AG04450 (cell line): ENCODE results near the gene NKG7. TPM values are rescaled to one million over a fixed set of nuclear protein-coding genes. Genes with fewer than 3 reads are reported as not detected.

ENCODE experiments used
- CTCF ChIA-PET: fragments of 300-600, 350-600 bp; formaldehyde crosslinking; extraction: SDS; loops from one replicate; lab custom pipeline; 2022; ENCODE audit warnings: antibody characterized with exemption, inconsistent platforms; lab: Charles Lee
- POLR2A ChIA-PET: fragments of 350-600 bp; formaldehyde crosslinking; extraction: SDS; loops from one replicate; lab custom pipeline; 2021; ENCODE audit warnings: antibody characterized with exemption, inconsistent platforms; lab: Yijun Ruan, JAX
- DNase-seq: peaks from one replicate; pipeline ENCODE4 v3.0.0-alpha.2; 2011; ENCODE audit warnings: low read depth, low spot score
- H3K27ac ChIP-seq: one replicate; pipeline ENCODE4 v1.5.1; 2012; ENCODE audit warnings: low read depth, low read length, control low read depth
- H3K27me3 ChIP-seq: one replicate; pipeline ENCODE4 v1.6.0; 2012; ENCODE audit warnings: low read length; ENCODE audit not compliant: control insufficient read depth, insufficient read depth
- H3K4me3 ChIP-seq: 2 replicates; pipeline ENCODE4 v1.5.1; 2011; ENCODE audit warnings: mild to moderate bottlenecking, low read depth, low read length, control low read depth
- H3K9me3 ChIP-seq: 2 replicates; pipeline ENCODE4 v1.5.1; 2012; ENCODE audit warnings: low read length; ENCODE audit not compliant: control insufficient read depth, insufficient read depth
- CTCF ChIP-seq: IDR thresholded peaks from 2 replicates; pipeline ENCODE4 v1.5.1; 2011; ENCODE audit warnings: low read depth, low read length, control low read depth, inconsistent platforms
- polyA plus RNA-seq: library from polyadenylated mRNA; depleted of rRNA; stranded (reverse); fragments of >200 nt; gene quantifications from 2 replicates; pipeline ENCODE4 v1.2.3, GENCODE V29; 2011

NKG7 gene
- polyA plus RNA-seq, 1 experiment: not detected

- ChIA-PET CTCF (interaction anchor here (0.6 to 1.1 kb wide), 10 partner anchors 12 to 342 kb away, joined by 3 to 11 read pairs (median 4); no protein-coding TSS in a partner anchor), POLR2A (no interaction called here)
- DNase-seq: no peak
- Histone ChIP-seq H3K4me3 (no peak overlapping the region), H3K27me3 (no peaks in the 10 kb centered on the region), H3K27ac (no peak overlapping the region), H3K9me3 (peaks cover 7% of the 10 kb centered on the region; the same call in 1 of the 2 replicates)
- TF ChIP-seq CTCF: no peak
These were observed 34.4 kb downstream of the NKG7 start for GRCh38 chr19:51337861-51338562.

GRCh38 chr19:51337141-51337860 lies 35.2 kb downstream of the NKG7 start:
- no peak for DNase-seq
- Histone ChIP-seq H3K27me3 (no peaks in the 10 kb centered on the region), H3K9me3 (peaks cover 7% of the 10 kb centered on the region; the same call in 1 of the 2 replicates), H3K27ac (no peak overlapping the region), H3K4me3 (no peak overlapping the region)
- POLR2A ChIA-PET: no interaction called here
- TF ChIP-seq CTCF: no peak
- CTCF ChIA-PET: interaction anchor here (0.6 to 1.2 kb wide), 6 partner anchors 22 to 320 kb away, joined by 3 to 11 read pairs (median 4); no protein-coding TSS in a partner anchor

GRCh38 chr19:51333836-51334460 lies 38.5 kb downstream of the NKG7 start:
- TF ChIP-seq CTCF: no peak
- peaks cover 7% of the 10 kb centered on the region; the same call in 1 of the 2 replicates for H3K9me3 ChIP-seq
- CTCF ChIA-PET: no interaction called here
- H3K4me3 ChIP-seq: no peak overlapping the region
- no peak for DNase-seq
- POLR2A ChIA-PET: interaction anchor here (0.7 kb wide), 1 partner anchor 327 kb away, joined by 4 read pairs; no protein-coding TSS in a partner anchor
- no peaks in the 10 kb centered on the region for H3K27me3 ChIP-seq
- H3K27ac ChIP-seq: no peak overlapping the region

- peaks cover 10% of the 10 kb centered on the region; the same call in 1 of the 2 replicates for H3K9me3 ChIP-seq
- no peak overlapping the region for H3K27ac ChIP-seq
- ChIA-PET POLR2A (no interaction called here), CTCF (no interaction called here)
- no peak for TF ChIP-seq CTCF
- no peak for DNase-seq
- no peak overlapping the region for H3K4me3 ChIP-seq
- H3K27me3 ChIP-seq: peaks cover 9% of the 10 kb centered on the region
These were observed 40.7 kb downstream of the NKG7 start for GRCh38 chr19:51331716-51332115.
